ENCODE measurements around the gene ALKBH5.

ALKBH5 gene

GRCh38 chr17:18144855-18145254 is 38.8 kb upstream of the ALKBH5 start:
- Histone ChIP-seq H3K9me3 (replicated peaks; ENCODE audit: low read length) (no peaks in the 10 kb centered on the region), H3K4me3 (ENCODE audit: low read length) (no peak overlapping the region), H3K4me2 (ENCODE audit: low read length) (no peak overlapping the region), H3K9ac (ENCODE audit: low read depth, low read length) (no peak overlapping the region), H3K4me1 (ENCODE audit: control insufficient read depth, insufficient read depth, low read length) (no peaks in the 10 kb centered on the region), H3K27me3 (ENCODE audit: control insufficient read depth, insufficient read depth, low read length) (peaks cover 10% of the 10 kb centered on the region), H3K36me3 (ENCODE audit: insufficient read depth, low read length) (no peaks in the 10 kb centered on the region)

- Histone ChIP-seq H3K4me3 (ENCODE audit: low read length) (no peak overlapping the region), H3K27me3 (ENCODE audit: control insufficient read depth, insufficient read depth, low read length) (peaks cover 10% of the 10 kb centered on the region), H3K36me3 (ENCODE audit: insufficient read depth, low read length) (no peaks in the 10 kb centered on the region), H3K4me1 (ENCODE audit: control insufficient read depth, insufficient read depth, low read length) (no peaks in the 10 kb centered on the region), H3K9me3 (replicated peaks; ENCODE audit: low read length) (no peaks in the 10 kb centered on the region), H3K9ac (ENCODE audit: low read depth, low read length) (no peak overlapping the region), H3K4me2 (ENCODE audit: low read length) (no peak overlapping the region)
Measured at GRCh38 chr17:18145811-18146210, 37.8 kb upstream of the ALKBH5 start.

- H3K36me3 ChIP-seq (ENCODE audit: insufficient read depth, low read length), result no peaks in the 10 kb centered on the region
- no peak overlapping the region for H3K9ac ChIP-seq (ENCODE audit: low read depth, low read length)
- no peak overlapping the region for H3K4me3 ChIP-seq (ENCODE audit: low read length)
- no peaks in the 10 kb centered on the region for H3K9me3 ChIP-seq (replicated peaks; ENCODE audit: low read length)
- H3K27me3 ChIP-seq (ENCODE audit: control insufficient read depth, insufficient read depth, low read length), result peaks cover 10% of the 10 kb centered on the region
- no peak overlapping the region for H3K4me2 ChIP-seq (ENCODE audit: low read length)
- H3K4me1 ChIP-seq (ENCODE audit: control insufficient read depth, insufficient read depth, low read length), result no peaks in the 10 kb centered on the region
Measured at GRCh38 chr17:18146259-18146658, 37.4 kb upstream of the ALKBH5 start.

GRCh38 chr17:18146980-18147379 is 36.6 kb upstream of the ALKBH5 start:
- no peaks in the 10 kb centered on the region for H3K36me3 ChIP-seq (ENCODE audit: insufficient read depth, low read length)
- no peak overlapping the region for H3K4me3 ChIP-seq (ENCODE audit: low read length)
- peaks cover 10% of the 10 kb centered on the region for H3K27me3 ChIP-seq (ENCODE audit: control insufficient read depth, insufficient read depth, low read length)
- no peak overlapping the region for H3K4me2 ChIP-seq (ENCODE audit: low read length)
- no peaks in the 10 kb centered on the region for H3K9me3 ChIP-seq (replicated peaks; ENCODE audit: low read length)
- no peaks in the 10 kb centered on the region for H3K4me1 ChIP-seq (ENCODE audit: control insufficient read depth, insufficient read depth, low read length)
- no peak overlapping the region for H3K9ac ChIP-seq (ENCODE audit: low read depth, low read length)

- no peaks in the 10 kb centered on the region for H3K9me3 ChIP-seq (replicated peaks; ENCODE audit: low read length)
- H3K4me2 ChIP-seq (ENCODE audit: low read length), result no peak overlapping the region
- peaks cover 5% of the 10 kb centered on the region for H3K4me1 ChIP-seq (ENCODE audit: control insufficient read depth, insufficient read depth, low read length)
- peaks cover 6% of the 10 kb centered on the region for H3K27me3 ChIP-seq (ENCODE audit: control insufficient read depth, insufficient read depth, low read length)
- no peaks in the 10 kb centered on the region for H3K36me3 ChIP-seq (ENCODE audit: insufficient read depth, low read length)
- no peak overlapping the region for H3K9ac ChIP-seq (ENCODE audit: low read depth, low read length)
- no peak overlapping the region for H3K4me3 ChIP-seq (ENCODE audit: low read length)
Measured at GRCh38 chr17:18148586-18148985, 35.0 kb upstream of the ALKBH5 start.

GRCh38 chr17:18151290-18151689 is 32.3 kb upstream of the ALKBH5 start:
- Histone ChIP-seq H3K9me3 (replicated peaks; ENCODE audit: low read length) (no peaks in the 10 kb centered on the region), H3K4me3 (ENCODE audit: low read length) (no peak overlapping the region), H3K9ac (ENCODE audit: low read depth, low read length) (no peak overlapping the region), H3K4me2 (ENCODE audit: low read length) (no peak overlapping the region), H3K36me3 (ENCODE audit: insufficient read depth, low read length) (no peaks in the 10 kb centered on the region), H3K4me1 (ENCODE audit: control insufficient read depth, insufficient read depth, low read length) (peaks cover 5% of the 10 kb centered on the region), H3K27me3 (ENCODE audit: control insufficient read depth, insufficient read depth, low read length) (peaks cover 6% of the 10 kb centered on the region)

GRCh38 chr17:18155179-18155578 is 28.4 kb upstream of the ALKBH5 start:
- Histone ChIP-seq H3K4me1 (ENCODE audit: control insufficient read depth, insufficient read depth, low read length) (peaks cover 24% of the 10 kb centered on the region), H3K4me3 (ENCODE audit: low read length) (no peak overlapping the region), H3K4me2 (ENCODE audit: low read length) (no peak overlapping the region), H3K27me3 (ENCODE audit: control insufficient read depth, insufficient read depth, low read length) (no peaks in the 10 kb centered on the region), H3K9ac (ENCODE audit: low read depth, low read length) (no peak overlapping the region), H3K36me3 (ENCODE audit: insufficient read depth, low read length) (no peaks in the 10 kb centered on the region), H3K9me3 (replicated peaks; ENCODE audit: low read length) (no peaks in the 10 kb centered on the region)

GRCh38 chr17:18156171-18156975 is 27.3 kb upstream of the ALKBH5 start:
- Histone ChIP-seq H3K4me2 (ENCODE audit: low read length) (no peak overlapping the region), H3K36me3 (ENCODE audit: insufficient read depth, low read length) (no peaks in the 10 kb centered on the region), H3K27me3 (ENCODE audit: control insufficient read depth, insufficient read depth, low read length) (no peaks in the 10 kb centered on the region), H3K4me1 (ENCODE audit: control insufficient read depth, insufficient read depth, low read length) (peaks cover 24% of the 10 kb centered on the region), H3K4me3 (ENCODE audit: low read length) (no peak overlapping the region), H3K9me3 (replicated peaks; ENCODE audit: low read length) (no peaks in the 10 kb centered on the region), H3K9ac (ENCODE audit: low read depth, low read length) (no peak overlapping the region)

- Histone ChIP-seq H3K4me2 (ENCODE audit: low read length) (no peak overlapping the region), H3K9me3 (replicated peaks; ENCODE audit: low read length) (no peaks in the 10 kb centered on the region), H3K27me3 (ENCODE audit: control insufficient read depth, insufficient read depth, low read length) (no peaks in the 10 kb centered on the region), H3K36me3 (ENCODE audit: insufficient read depth, low read length) (no peaks in the 10 kb centered on the region), H3K4me1 (ENCODE audit: control insufficient read depth, insufficient read depth, low read length) (peaks cover 24% of the 10 kb centered on the region), H3K9ac (ENCODE audit: low read depth, low read length) (no peak overlapping the region), H3K4me3 (ENCODE audit: low read length) (no peak overlapping the region)
Measured at GRCh38 chr17:18156976-18157280, 26.7 kb upstream of the ALKBH5 start.

GRCh38 chr17:18157354-18157985 is 26.2 kb upstream of the ALKBH5 start:
- H3K4me2 ChIP-seq (ENCODE audit: low read length), result peak overlapping the region; percentile 78
- H3K27me3 ChIP-seq (ENCODE audit: control insufficient read depth, insufficient read depth, low read length), result no peaks in the 10 kb centered on the region
- H3K9me3 ChIP-seq (replicated peaks; ENCODE audit: low read length), result no peaks in the 10 kb centered on the region
- no peak overlapping the region for H3K9ac ChIP-seq (ENCODE audit: low read depth, low read length)
- peaks cover 24% of the 10 kb centered on the region for H3K4me1 ChIP-seq (ENCODE audit: control insufficient read depth, insufficient read depth, low read length)
- no peaks in the 10 kb centered on the region for H3K36me3 ChIP-seq (ENCODE audit: insufficient read depth, low read length)
- H3K4me3 ChIP-seq (ENCODE audit: low read length), result peak overlapping the region; percentile 63

- H3K4me1 ChIP-seq (ENCODE audit: control insufficient read depth, insufficient read depth, low read length), result peaks cover 21% of the 10 kb centered on the region
- no peaks in the 10 kb centered on the region for H3K36me3 ChIP-seq (ENCODE audit: insufficient read depth, low read length)
- no peaks in the 10 kb centered on the region for H3K27me3 ChIP-seq (ENCODE audit: control insufficient read depth, insufficient read depth, low read length)
- H3K9me3 ChIP-seq (replicated peaks; ENCODE audit: low read length), result no peaks in the 10 kb centered on the region
- peak overlapping the region; percentile 63 for H3K4me3 ChIP-seq (ENCODE audit: low read length)
- H3K4me2 ChIP-seq (ENCODE audit: low read length), result peak overlapping the region; percentile 78
- H3K9ac ChIP-seq (ENCODE audit: low read depth, low read length), result peak overlapping the region; percentile 58
Measured at GRCh38 chr17:18158022-18158600, 25.5 kb upstream of the ALKBH5 start.

Data from skeletal muscle satellite cell (primary cell).